Fibroblast of pulmonary artery (primary cell): ENCODE measurements around the gene PRR5L.
A peak's percentile ranks its signal among the peaks of the same experiment; 100 is the strongest.

Experiments used
- DNase-seq: peaks from one replicate; pipeline ENCODE4 v3.0.0-alpha.2; 2010; ENCODE audit warnings: low read depth
- H3K4me3 ChIP-seq: replicated peaks from 2 replicates; pipeline ENCODE4 v1.5.1; 2011; ENCODE audit warnings: low read depth, mild to moderate bottlenecking, control low read depth, low read length, moderate library complexity
- TF ChIP-seq, protein P1 (sequence below): IDR thresholded peaks from 2 replicates; pipeline ENCODE4 v1.5.1; 2011; ENCODE audit warnings: mild to moderate bottlenecking, control low read depth, low read length, inconsistent platforms; ENCODE audit errors: missing control alignments

The PRR5L gene

DNA sequence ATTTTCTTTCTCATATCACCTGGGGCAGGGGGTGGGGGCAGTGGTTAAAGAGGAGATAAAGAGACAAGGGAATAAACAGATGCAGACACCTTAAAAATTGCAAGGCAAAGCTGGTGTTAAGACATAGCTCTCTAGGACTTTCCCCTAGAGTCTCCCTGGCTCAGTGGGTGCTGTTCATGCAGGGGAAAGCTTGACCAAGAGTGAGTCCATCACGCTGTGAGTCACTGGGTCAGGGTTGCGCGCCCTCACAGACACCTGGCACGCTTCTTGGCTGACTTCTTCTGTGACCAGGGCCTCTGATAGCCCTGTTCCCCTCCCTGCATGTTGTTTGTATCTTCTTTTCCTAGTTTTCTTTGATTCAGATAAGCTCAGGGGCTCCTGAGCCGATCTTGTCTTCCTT is 38.7 kb upstream of the PRR5L start:
- TF ChIP-seq, protein P1, sequence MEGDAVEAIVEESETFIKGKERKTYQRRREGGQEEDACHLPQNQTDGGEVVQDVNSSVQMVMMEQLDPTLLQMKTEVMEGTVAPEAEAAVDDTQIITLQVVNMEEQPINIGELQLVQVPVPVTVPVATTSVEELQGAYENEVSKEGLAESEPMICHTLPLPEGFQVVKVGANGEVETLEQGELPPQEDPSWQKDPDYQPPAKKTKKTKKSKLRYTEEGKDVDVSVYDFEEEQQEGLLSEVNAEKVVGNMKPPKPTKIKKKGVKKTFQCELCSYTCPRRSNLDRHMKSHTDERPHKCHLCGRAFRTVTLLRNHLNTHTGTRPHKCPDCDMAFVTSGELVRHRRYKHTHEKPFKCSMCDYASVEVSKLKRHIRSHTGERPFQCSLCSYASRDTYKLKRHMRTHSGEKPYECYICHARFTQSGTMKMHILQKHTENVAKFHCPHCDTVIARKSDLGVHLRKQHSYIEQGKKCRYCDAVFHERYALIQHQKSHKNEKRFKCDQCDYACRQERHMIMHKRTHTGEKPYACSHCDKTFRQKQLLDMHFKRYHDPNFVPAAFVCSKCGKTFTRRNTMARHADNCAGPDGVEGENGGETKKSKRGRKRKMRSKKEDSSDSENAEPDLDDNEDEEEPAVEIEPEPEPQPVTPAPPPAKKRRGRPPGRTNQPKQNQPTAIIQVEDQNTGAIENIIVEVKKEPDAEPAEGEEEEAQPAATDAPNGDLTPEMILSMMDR, result no peak
- H3K4me3 ChIP-seq, result no peak overlapping the region
- peak; percentile 42 for DNase-seq

DNA sequence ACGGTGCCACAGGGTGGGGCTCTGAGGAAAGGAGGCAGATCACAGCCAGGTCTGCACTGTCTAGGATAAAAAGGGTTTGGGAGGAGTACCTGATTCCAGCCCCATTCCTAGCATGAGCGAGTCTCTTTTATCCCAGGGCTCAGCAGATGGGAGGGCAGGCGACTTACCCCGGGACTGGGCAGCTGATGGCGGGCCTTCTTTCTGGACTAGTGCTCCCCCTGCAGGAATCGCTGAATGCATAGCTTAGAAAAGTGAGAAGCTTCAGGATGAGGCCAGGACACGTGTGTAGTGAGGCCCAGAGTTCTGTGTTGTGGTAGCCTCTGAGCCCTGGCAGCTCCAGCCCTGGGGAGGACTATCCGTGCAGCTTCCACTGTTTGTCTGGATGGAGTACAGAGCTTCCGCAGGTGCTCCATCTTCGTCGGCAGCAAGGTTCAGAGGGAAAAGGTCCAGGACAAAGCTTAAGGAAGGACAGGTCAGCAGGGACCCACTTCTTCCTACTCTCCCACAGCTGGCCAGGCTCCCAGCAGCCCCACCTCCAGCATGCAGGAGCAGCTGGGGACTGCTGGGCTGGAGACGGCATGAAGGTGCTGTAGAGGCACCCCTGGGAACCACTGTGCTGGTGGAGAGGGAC is 37.2 kb upstream of the PRR5L start:
- peak; percentile 86 for DNase-seq
- H3K4me3 ChIP-seq, result no peak overlapping the region
- TF ChIP-seq, protein P1, result peak; percentile 75

DNA sequence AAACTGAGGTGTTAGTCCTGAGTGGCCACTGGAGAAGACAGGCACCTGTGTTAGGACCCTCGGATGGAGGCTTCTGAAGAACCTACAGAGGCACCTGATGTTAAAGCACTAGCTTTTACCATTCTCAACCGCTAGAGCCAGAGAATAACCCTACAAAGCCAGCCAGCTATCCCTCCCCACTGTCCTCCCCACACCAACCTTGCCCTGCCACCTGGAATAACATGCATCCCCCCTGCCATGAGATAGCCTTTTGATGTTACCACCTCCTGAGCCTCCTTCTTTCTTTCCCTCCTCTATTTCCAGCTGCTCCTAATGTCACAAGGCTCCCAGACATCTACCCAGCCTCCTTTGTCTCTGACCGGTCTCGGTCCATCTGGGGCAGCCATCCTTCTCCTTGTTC is 35.0 kb upstream of the PRR5L start:
- TF ChIP-seq, protein P1, result no peak
- no peak overlapping the region for H3K4me3 ChIP-seq
- DNase-seq, result no peak

DNA sequence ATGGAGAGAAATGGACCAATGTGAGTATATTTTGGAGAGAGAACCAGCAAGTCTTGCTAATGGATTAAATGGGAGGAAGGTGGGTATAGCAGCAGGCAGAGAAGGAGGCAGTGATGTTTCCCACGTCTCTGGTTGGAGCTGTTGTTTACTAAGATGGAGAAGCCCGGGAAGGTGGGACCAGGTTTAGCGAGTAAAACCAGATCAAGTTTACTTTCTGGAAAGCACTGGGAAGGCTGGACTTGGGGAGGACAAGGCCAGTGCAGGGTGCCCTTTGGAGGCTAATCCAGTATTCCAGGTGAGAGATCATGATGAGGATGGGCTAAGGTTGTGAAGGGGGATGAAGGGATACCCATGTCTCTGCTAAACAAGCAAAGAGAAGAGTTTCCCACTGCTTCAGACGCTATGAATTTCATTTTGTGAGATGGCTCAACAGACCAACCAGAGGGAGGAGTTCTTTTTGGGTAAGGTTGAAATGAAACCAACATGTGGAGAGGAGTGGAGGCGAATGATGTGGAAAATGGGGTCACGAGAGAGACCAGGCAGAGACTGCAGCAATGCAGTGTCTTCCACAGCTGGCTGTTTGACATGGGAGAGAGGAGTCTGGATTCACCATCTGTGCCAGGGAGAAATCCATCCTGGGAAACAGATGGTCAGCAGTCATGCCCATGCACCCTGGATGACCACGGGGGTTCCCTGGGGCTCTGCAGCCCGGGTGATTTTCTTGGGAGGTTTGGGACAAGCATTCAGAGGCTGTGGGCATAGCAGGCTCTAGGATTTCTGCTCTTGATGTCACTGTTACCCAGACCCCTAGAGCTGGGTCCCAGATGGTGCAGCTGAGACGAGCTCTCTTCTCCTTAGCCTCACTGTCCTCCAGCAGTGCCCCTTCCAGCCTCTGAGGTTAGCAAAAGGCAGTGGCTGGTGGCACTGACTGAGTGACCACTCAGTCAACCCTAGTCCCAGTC is 31.8 kb upstream of the PRR5L start:
- TF ChIP-seq, protein P1, result no peak
- no peak for DNase-seq
- no peak overlapping the region for H3K4me3 ChIP-seq

DNA sequence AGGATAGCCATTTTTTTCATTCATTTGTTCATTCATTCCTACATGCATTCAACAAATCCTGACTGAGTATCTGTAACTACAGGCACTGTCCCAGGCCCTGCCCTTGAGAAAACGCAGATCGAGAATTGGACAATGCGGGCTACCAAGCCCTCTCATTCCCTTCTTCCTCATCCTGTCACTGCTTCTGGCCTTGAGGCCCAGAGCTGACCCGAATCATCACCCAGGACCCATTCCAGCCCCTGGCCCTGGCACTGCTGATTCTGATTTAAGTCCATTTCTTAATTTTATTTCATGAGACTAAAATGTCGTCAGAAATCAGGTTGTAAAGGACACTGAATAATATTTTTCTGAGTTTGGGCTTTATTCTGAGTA is 31.1 kb upstream of the PRR5L start:
- no peak overlapping the region for H3K4me3 ChIP-seq
- TF ChIP-seq, protein P1, result no peak
- no peak for DNase-seq

DNA sequence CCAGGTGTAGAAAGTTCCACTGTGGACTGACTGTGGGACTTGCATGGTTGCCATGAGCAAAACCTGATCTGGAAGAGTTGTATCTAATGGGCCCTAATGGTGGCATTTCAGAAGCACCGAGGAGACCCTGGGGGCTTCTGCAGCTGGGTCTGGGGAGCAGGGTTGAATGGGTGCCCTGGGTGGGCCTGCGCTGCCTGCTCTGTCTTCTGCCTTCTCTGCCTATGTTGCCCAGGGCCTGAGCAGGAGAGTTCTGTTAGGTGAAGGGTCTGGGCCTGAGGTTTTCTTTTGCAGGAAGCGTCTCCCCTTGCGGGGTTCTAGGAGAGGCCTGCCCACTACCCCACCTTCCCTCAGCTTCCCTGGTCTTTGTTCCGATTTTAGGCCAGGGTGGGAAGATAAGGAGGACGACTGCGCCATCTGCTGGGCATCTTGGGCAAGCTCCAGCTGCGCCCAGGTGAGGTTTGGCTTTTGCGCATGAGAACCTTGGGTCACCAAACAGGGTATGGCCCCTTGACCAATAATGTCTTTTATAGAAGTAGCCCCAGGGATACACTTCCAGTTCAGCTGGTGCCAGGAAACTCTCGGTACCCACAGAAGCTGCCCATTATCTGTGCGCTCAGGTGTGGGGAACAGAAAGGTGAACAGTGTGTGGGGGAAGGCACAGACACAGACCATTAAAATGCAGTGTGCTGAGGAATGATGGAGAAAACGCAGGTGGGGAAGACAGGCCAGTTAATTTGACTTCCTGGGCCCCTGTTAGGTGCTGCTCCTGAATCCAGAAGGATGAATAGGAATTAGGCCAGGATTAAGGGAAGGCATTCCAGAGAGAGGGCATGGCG is 30.1 kb upstream of the PRR5L start:
- TF ChIP-seq, protein P1, result peak; percentile 88
- DNase-seq, result peak; percentile 60
- no peak overlapping the region for H3K4me3 ChIP-seq
